ENCODE data around the gene PLEKHJ1. TPM values are rescaled to one million over a fixed set of nuclear protein-coding genes. Genes with fewer than 3 reads are reported as not detected.

PLEKHJ1 gene
- total and polyA plus RNA-seq, 9 of the 15 experiments (the other 6 are each of a cell fraction or from before 2014, with no cell fraction given): 1.5 to 188 (median 63.9) TPM

DNA sequence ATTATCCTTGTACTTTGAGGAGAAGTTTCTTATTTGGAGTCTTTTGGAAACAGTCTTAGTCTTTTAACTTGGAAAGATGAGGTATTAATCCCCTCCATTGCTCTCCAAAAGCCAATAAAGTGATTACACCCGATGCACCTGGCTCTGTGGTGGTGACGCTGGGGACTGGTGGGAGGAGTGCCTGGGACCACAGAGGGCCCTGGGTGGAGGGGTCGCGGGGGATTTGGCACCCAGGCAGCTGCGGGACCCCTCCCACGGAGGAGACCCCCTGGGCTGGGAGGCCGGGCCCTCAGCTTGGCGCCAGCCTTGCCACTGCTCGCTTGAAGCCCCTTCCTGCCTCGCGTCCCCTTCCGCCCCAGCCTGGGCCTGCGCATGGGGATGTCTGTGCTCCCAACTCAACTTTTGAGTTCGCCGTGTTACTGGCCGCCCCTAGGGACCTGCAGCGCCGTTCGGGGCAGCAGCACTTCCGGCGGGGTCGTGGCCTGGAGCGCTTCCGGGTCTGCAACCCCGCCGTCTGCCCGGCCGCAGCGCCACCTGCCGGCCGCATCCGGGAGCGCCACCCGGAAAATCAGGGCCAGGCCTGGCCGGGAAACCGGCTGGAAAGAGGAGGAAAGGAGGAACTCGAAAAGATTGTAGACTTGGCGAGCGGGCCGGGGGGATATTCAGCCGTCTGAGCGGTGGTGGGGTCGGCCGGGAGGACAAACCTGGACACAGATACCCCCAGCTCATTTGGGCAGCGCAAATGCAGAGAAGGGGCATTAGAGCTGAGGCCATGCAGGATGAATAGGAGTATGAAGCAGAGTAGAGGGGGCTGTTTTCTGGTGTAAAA, 37.4 kb upstream of the PLEKHJ1 start (continued):
- TF ChIP-seq POLR3G (IDR thresholded peaks at IDR 0.05; ENCODE audit: extremely low read depth, insufficient read length, insufficient replicate concordance): no peak
- TF ChIP-seq ZNF253 (CRISPR knock-in tag; conservative IDR thresholded peaks at IDR 0.05): no peak
- TF ChIP-seq FOXK2 (conservative IDR thresholded peaks at IDR 0.05 in 1 of 2, IDR thresholded peaks at IDR 0.05 in 1 of 2; ENCODE audit: low read depth in 2 of 2): no peak
- TF ChIP-seq MYNN (IDR thresholded peaks at IDR 0.05): peak; percentile 70; the same call in 1 of the 2 replicates
- no peak for TF ChIP-seq MYNN (CRISPR knock-in tag; IDR thresholded peaks at IDR 0.05)
- no peak for TF ChIP-seq RUNX1 (IDR thresholded peaks at IDR 0.05; ENCODE audit: low read depth)
- TF ChIP-seq ZNF124 (CRISPR knock-in tag; IDR thresholded peaks at IDR 0.05): no peak
- TF ChIP-seq ZBED1 (IDR thresholded peaks at IDR 0.05): peak; percentile 82; the same call in 1 of the 2 replicates
- TF ChIP-seq, protein P1, sequence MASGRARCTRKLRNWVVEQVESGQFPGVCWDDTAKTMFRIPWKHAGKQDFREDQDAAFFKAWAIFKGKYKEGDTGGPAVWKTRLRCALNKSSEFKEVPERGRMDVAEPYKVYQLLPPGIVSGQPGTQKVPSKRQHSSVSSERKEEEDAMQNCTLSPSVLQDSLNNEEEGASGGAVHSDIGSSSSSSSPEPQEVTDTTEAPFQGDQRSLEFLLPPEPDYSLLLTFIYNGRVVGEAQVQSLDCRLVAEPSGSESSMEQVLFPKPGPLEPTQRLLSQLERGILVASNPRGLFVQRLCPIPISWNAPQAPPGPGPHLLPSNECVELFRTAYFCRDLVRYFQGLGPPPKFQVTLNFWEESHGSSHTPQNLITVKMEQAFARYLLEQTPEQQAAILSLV (tag; IDR thresholded peaks at IDR 0.05): no peak
- no peak for TF ChIP-seq SMARCE1 (IDR thresholded peaks at IDR 0.05)
- TF ChIP-seq BRF2 (IDR thresholded peaks at IDR 0.05; ENCODE audit: borderline replicate concordance, insufficient read depth, insufficient read length): no peak
- peak; percentile 83 for TF ChIP-seq POLR2G (IDR thresholded peaks at IDR 0.05; ENCODE audit: low read depth, low read length)
- TF ChIP-seq ZSCAN32 (CRISPR knock-in tag; IDR thresholded peaks at IDR 0.05): no peak
- TF ChIP-seq ZC3H11A (IDR thresholded peaks at IDR 0.05; ENCODE audit: low read depth, low read length): peak; percentile 66; the same call in 1 of the 2 replicates
- TF ChIP-seq NKRF (IDR thresholded peaks at IDR 0.05; ENCODE audit: borderline replicate concordance): no peak; the same call in 1 of the 2 replicates
- TF ChIP-seq KAT2B (IDR thresholded peaks at IDR 0.05; ENCODE audit: low read depth, low read length): no peak
- TF ChIP-seq GATA2 (CRISPR knock-in tag; IDR thresholded peaks at IDR 0.05): no peak
- no peak for TF ChIP-seq DDX20 (tag; IDR thresholded peaks at IDR 0.05; ENCODE audit: low read depth)
- no peak for TF ChIP-seq ZNF77 (CRISPR knock-in tag; IDR thresholded peaks at IDR 0.05)
- TF ChIP-seq PCBP2 (IDR thresholded peaks at IDR 0.05; ENCODE audit: low read depth, low read length, poor library complexity, severe bottlenecking): no peak
- no peak for TF ChIP-seq ATF1 (CRISPR knock-in tag; IDR thresholded peaks at IDR 0.05)
- peak; percentile 64 for TF ChIP-seq ATF1 (tag; IDR thresholded peaks at IDR 0.05)
- 0 out of 2 replicates have a peak, but pooled peaks have one; percentile 15 for TF ChIP-seq CBFA2T3 (IDR thresholded peaks at IDR 0.05)
- no peak for TF ChIP-seq RFX5 (IDR thresholded peaks at IDR 0.05; ENCODE audit: low read depth, low read length)
- no peak for TF ChIP-seq SNAPC5 (CRISPR knock-in tag; IDR thresholded peaks at IDR 0.05)

All from K562 (cell line).